ENCODE data around the gene MAPK4. TPM values are rescaled to one million over a fixed set of nuclear protein-coding genes. Genes with fewer than 3 reads are reported as not detected.

The MAPK4 gene
- total RNA-seq, 1 donor from 2014 or later, result 3.1 TPM

GRCh38 chr18:50619861-50620275, 60.0 kb downstream of the MAPK4 start:
- no peak for TF ChIP-seq CTCF (IDR thresholded peaks at IDR 0.05; ENCODE audit: insufficient read depth, low read length, poor library complexity, severe bottlenecking)
- H3K27me3 ChIP-seq (ENCODE audit: control insufficient read depth, insufficient read depth, low read length), result no peaks in the 10 kb centered on the region

GRCh38 chr18:50620319-50620718, 60.4 kb downstream of the MAPK4 start:
- Histone ChIP-seq H3K4me3 (ENCODE audit: low read depth, low read length) (no peak overlapping the region), H3K27me3 (ENCODE audit: control insufficient read depth, insufficient read depth, low read length) (no peaks in the 10 kb centered on the region), H3K36me3 (ENCODE audit: control insufficient read depth, insufficient read depth, low read length) (no peaks in the 10 kb centered on the region)
- DNase-seq (ENCODE audit: low read depth), result no peak
- no peak for TF ChIP-seq CTCF (IDR thresholded peaks at IDR 0.05; ENCODE audit: insufficient read depth, low read length, poor library complexity, severe bottlenecking)

More at GRCh38 chr18:50619861-50620275, 60.0 kb downstream of the MAPK4 start:
- no peak for DNase-seq (ENCODE audit: low read depth)
- H3K4me3 ChIP-seq (ENCODE audit: low read depth, low read length), result no peak overlapping the region
- H3K36me3 ChIP-seq (ENCODE audit: control insufficient read depth, insufficient read depth, low read length), result no peaks in the 10 kb centered on the region

- Histone ChIP-seq H3K27me3 (ENCODE audit: control insufficient read depth, insufficient read depth, low read length) (no peaks in the 10 kb centered on the region), H3K36me3 (ENCODE audit: control insufficient read depth, insufficient read depth, low read length) (no peaks in the 10 kb centered on the region), H3K4me3 (ENCODE audit: low read depth, low read length) (no peak overlapping the region)
- no peak for DNase-seq (ENCODE audit: low read depth)
- no peak for TF ChIP-seq CTCF (IDR thresholded peaks at IDR 0.05; ENCODE audit: insufficient read depth, low read length, poor library complexity, severe bottlenecking)
These were observed 61.5 kb downstream of the MAPK4 start for GRCh38 chr18:50621366-50621765.

- H3K4me3 ChIP-seq (ENCODE audit: low read depth, low read length), result no peak overlapping the region
- no peak for TF ChIP-seq CTCF (IDR thresholded peaks at IDR 0.05; ENCODE audit: insufficient read depth, low read length, poor library complexity, severe bottlenecking)
- DNase-seq (ENCODE audit: low read depth), result no peak
- H3K36me3 ChIP-seq (ENCODE audit: control insufficient read depth, insufficient read depth, low read length), result no peaks in the 10 kb centered on the region
- no peaks in the 10 kb centered on the region for H3K27me3 ChIP-seq (ENCODE audit: control insufficient read depth, insufficient read depth, low read length)
These were observed 62.4 kb downstream of the MAPK4 start for GRCh38 chr18:50622320-50622719.

GRCh38 chr18:50622865-50623393, 63.0 kb downstream of the MAPK4 start:
- no peak for TF ChIP-seq CTCF (IDR thresholded peaks at IDR 0.05; ENCODE audit: insufficient read depth, low read length, poor library complexity, severe bottlenecking)
- Histone ChIP-seq H3K36me3 (ENCODE audit: control insufficient read depth, insufficient read depth, low read length) (no peaks in the 10 kb centered on the region), H3K4me3 (ENCODE audit: low read depth, low read length) (no peak overlapping the region), H3K27me3 (ENCODE audit: control insufficient read depth, insufficient read depth, low read length) (no peaks in the 10 kb centered on the region)
- no peak for DNase-seq (ENCODE audit: low read depth)

- no peak overlapping the region for H3K4me3 ChIP-seq (ENCODE audit: low read depth, low read length)
- DNase-seq (ENCODE audit: low read depth), result no peak
- TF ChIP-seq CTCF (IDR thresholded peaks at IDR 0.05; ENCODE audit: insufficient read depth, low read length, poor library complexity, severe bottlenecking), result no peak
These were observed 63.9 kb downstream of the MAPK4 start for GRCh38 chr18:50623694-50624352.

More at GRCh38 chr18:50623694-50624352, 63.9 kb downstream of the MAPK4 start:
- Histone ChIP-seq H3K27me3 (ENCODE audit: control insufficient read depth, insufficient read depth, low read length) (no peaks in the 10 kb centered on the region), H3K36me3 (ENCODE audit: control insufficient read depth, insufficient read depth, low read length) (no peaks in the 10 kb centered on the region)
